BE2C (cell line): ENCODE data around the gene PRKCH.
"Not testable (repeated sequence)": the region's sequence is repeated elsewhere in the genome, so short reads cannot be mapped to it uniquely, and the experiment has no call there.

Experiments
- DNase-seq: peaks from one replicate; pipeline ENCODE4 v3.0.0-alpha.2; 2020
- H3K27me3 ChIP-seq: fragments of 250-450 bp; sonication (Bioruptor Pico); 2 replicates; pipeline ENCODE4 v1.5.1; 2020; ENCODE audit warnings: mild to moderate bottlenecking
- H3K36me3 ChIP-seq: fragments of 250-450 bp; sonication (Bioruptor Pico); 2 replicates; pipeline ENCODE4 v1.5.1; 2020; ENCODE audit warnings: mild to moderate bottlenecking
- H3K4me1 ChIP-seq: fragments of 250-450 bp; sonication (Bioruptor Pico); 2 replicates; pipeline ENCODE4 v1.5.1; 2020
- H3K4me3 ChIP-seq: 2 replicates; pipeline ENCODE4 v1.5.1; 2011; ENCODE audit warnings: low read depth, low read length
- H3K9me3 ChIP-seq: fragments of 250-450 bp; sonication (Bioruptor Pico); 2 replicates; pipeline ENCODE4 v1.5.1; 2020
- TF ChIP-seq, protein P1 (sequence below): IDR thresholded peaks from 2 replicates; pipeline ENCODE4 v1.5.1; 2012; ENCODE audit warnings: mild to moderate bottlenecking, low read depth, low read length

The PRKCH gene

DNA sequence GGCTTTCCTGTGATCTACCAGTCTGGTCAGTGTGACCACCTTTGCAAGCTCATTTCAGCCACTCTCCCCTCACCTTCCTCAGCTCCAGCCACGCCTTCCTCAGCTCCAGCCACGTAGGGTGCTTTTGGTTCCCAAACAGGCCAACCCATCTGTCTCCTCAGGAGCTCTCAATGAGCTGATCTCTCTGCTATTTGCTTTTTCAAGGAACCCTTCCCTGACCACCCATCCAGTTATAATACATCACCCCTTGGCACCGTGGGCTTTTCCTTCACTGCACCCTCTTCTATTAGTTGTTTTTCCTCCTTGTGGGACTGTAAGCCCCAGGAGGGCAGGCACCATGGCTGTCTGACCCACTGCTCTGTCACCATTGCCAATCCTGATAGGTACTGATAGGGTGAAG lies 2.3 kb upstream of the PRKCH start:
- H3K4me1 ChIP-seq = no peaks in the 10 kb centered on the region
- H3K36me3 ChIP-seq = no peaks in the 10 kb centered on the region
- H3K9me3 ChIP-seq = no peaks in the 10 kb centered on the region
- no peak overlapping the region for H3K4me3 ChIP-seq
- TF ChIP-seq, protein P1, sequence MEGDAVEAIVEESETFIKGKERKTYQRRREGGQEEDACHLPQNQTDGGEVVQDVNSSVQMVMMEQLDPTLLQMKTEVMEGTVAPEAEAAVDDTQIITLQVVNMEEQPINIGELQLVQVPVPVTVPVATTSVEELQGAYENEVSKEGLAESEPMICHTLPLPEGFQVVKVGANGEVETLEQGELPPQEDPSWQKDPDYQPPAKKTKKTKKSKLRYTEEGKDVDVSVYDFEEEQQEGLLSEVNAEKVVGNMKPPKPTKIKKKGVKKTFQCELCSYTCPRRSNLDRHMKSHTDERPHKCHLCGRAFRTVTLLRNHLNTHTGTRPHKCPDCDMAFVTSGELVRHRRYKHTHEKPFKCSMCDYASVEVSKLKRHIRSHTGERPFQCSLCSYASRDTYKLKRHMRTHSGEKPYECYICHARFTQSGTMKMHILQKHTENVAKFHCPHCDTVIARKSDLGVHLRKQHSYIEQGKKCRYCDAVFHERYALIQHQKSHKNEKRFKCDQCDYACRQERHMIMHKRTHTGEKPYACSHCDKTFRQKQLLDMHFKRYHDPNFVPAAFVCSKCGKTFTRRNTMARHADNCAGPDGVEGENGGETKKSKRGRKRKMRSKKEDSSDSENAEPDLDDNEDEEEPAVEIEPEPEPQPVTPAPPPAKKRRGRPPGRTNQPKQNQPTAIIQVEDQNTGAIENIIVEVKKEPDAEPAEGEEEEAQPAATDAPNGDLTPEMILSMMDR = no peak
- H3K27me3 ChIP-seq = peaks cover 64% of the 10 kb centered on the region
- DNase-seq = no peak

DNA sequence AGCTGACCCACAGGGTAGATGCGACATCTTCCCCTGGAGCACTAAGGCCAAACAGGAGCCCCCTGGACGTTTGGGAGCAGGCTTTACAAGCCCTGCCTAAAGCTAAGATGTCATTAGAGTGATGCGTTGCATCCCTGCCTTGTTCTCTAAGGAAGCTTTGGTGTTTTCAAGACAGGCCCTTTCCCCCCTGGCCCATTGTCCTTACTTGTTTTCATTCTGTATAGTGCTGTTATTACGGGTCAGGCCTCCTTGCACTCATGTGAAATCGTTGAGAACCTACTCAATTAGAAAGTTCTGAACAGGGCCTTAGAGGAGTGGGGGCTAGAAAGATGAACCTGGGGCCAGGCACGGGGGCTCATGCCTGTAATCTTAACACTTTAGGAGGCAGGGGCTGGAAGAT lies 1.7 kb upstream of the PRKCH start:
- Histone ChIP-seq H3K9me3 (no peaks in the 10 kb centered on the region), H3K27me3 (peaks cover 61% of the 10 kb centered on the region), H3K4me3 (no peak overlapping the region), H3K4me1 (no peaks in the 10 kb centered on the region), H3K36me3 (no peaks in the 10 kb centered on the region)
- no peak for DNase-seq
- TF ChIP-seq, protein P1 = no peak

DNA sequence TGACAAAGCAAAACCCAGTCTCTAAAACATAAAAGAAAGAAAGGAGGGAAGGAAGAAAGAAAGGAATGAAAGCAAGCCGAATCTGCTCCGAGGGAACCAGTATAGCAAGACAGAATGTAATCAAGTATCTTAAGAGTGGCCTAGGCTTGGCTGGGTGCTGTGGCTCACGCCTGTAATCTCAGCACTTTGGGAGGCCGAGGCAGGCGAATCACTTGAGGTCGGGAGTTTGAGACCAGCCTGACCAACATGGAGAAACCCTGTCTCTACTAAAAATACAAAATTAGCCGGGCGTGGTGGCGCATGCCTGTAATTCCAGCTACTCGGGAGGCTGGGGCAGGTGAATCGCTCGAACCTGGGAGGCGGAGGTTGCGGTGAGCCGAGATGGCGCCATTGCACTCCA lies 1.2 kb upstream of the PRKCH start:
- H3K27me3 ChIP-seq = peaks cover 61% of the 10 kb centered on the region
- H3K36me3 ChIP-seq, DNase-seq, H3K4me1 ChIP-seq, H3K9me3 ChIP-seq, H3K4me3 ChIP-seq: not testable (repeated sequence)

DNA sequence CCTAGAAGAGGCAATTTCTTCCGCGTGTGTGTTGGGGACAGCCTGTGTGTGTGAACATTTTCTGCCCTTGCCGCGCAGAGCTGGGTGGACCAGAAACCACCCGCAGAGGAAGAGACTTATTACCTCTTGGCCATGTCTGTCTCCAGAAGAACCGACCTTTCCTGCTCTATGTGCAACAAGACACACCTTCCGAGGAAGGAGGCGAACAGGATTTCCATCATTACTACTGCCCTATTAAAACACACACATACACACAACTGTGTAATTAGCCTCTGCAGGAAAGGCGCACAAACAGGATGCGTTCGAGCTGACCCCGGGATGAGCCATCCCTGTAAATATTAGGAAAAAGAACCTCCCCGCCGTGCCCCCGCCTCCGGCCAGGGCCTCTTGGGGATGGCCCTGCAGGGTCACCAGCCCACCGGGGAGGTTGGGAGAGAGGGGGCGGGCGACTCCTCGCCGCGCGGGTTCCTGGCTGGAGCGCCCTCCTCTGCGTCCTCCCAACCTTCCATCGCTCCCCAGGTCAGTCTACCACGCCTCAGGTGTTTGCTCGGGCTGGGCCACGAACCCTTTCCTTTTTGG lies 484 bp upstream of the PRKCH start:
- DNase-seq = no peak
- Histone ChIP-seq H3K4me1 (no peaks in the 10 kb centered on the region), H3K36me3 (no peaks in the 10 kb centered on the region), H3K9me3 (no peaks in the 10 kb centered on the region), H3K27me3 (peaks cover 61% of the 10 kb centered on the region), H3K4me3 (no peak overlapping the region)
- TF ChIP-seq, protein P1 = no peak

DNA sequence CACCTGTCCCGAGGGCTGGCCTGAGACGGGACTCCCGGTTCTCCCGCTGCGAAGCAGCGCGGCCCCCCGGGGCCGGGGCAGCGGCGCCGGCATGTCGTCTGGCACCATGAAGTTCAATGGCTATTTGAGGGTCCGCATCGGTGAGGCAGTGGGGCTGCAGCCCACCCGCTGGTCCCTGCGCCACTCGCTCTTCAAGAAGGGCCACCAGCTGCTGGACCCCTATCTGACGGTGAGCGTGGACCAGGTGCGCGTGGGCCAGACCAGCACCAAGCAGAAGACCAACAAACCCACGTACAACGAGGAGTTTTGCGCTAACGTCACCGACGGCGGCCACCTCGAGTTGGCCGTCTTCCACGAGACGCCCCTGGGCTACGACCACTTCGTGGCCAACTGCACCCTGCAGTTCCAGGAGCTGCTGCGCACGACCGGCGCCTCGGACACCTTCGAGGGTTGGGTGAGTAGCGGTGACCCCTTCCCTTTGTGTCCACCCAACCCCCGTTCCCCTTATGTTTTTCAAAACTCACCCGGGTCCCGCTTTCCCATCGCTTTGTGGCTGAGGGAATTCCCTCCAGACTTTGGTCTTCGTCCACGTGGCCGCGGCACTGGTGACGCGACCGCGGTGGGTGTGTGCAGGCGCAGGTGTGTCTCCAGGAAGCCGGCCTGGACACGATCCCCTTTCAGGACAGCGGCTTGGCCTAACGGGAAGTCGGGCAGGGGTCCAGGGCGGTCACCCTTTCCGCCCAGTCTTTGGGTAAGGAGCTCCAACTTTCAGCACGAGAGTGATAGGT lies 826 bp downstream of the PRKCH start:
- no peak for DNase-seq
- Histone ChIP-seq H3K36me3 (no peaks in the 10 kb centered on the region), H3K27me3 (peaks cover 57% of the 10 kb centered on the region), H3K4me1 (no peaks in the 10 kb centered on the region), H3K9me3 (no peaks in the 10 kb centered on the region), H3K4me3 (no peak overlapping the region)
- TF ChIP-seq, protein P1 = no peak

DNA sequence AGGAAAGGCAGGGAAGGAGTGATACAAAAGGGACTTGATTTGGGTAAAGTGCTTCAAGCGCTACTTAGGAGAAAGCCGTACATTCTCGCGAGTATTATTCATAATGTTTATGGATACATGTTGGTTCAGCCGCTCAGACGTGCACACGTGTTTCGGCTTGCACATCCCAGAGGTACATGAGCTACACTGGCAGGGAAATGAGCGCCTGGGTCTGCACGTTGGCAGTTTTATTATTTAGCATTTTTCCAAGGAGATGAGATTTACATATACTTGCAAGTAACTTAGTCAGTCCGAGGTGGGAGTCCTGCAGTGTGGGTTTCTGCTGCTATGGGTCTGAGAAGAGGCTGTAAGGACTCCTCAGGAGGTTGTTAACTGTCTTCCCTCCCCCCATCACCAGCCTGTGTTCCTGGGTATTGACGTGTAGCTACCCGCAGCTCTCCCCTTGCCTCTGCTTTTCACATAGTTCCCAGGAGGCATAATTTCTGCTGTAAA lies 1.5 kb downstream of the PRKCH start:
- peaks cover 57% of the 10 kb centered on the region for H3K27me3 ChIP-seq
- TF ChIP-seq, protein P1 = no peak
- no peak overlapping the region for H3K4me3 ChIP-seq
- DNase-seq = no peak
- H3K9me3 ChIP-seq = no peaks in the 10 kb centered on the region
- no peaks in the 10 kb centered on the region for H3K4me1 ChIP-seq
- H3K36me3 ChIP-seq = no peaks in the 10 kb centered on the region
